ENCODE measurements around the gene PLEKHG1. TPM values are rescaled to one million over a fixed set of nuclear protein-coding genes. Genes with fewer than 3 reads are reported as not detected.

Gene PLEKHG1
- total RNA-seq, 1 donor from 2014 or later = 135 TPM

DNA sequence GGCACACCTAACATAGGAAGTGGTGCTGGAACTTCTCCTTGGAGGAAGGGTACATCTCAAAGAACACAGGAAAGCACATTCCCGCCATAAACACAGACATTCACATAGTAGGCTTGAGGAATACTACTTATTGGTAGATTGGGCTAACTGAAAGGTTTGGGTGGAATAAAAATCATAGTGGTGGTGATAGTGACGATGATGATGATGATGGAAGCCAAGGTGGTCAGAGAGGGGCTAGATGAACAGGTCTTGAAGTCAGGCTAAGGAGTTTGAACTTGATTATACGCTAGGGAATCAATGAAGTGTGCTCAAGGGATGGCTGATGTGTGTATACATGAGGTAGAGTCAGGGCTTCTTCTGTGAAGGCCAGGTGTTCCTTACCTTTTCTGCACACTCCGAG, 12.0 kb upstream of the PLEKHG1 start:
- H3K27me3 Mint-ChIP-seq (ENCODE audit: unreplicated experiment) = no peaks in the 10 kb centered on the region
- no peak overlapping the region for H3K4me3 Mint-ChIP-seq (ENCODE audit: unreplicated experiment)
- DNase-seq (ENCODE audit: low spot score) = no peak
- no peaks in the 10 kb centered on the region for H3K36me3 Mint-ChIP-seq (ENCODE audit: low read depth, unreplicated experiment)
- TF ChIP-seq, protein P1, sequence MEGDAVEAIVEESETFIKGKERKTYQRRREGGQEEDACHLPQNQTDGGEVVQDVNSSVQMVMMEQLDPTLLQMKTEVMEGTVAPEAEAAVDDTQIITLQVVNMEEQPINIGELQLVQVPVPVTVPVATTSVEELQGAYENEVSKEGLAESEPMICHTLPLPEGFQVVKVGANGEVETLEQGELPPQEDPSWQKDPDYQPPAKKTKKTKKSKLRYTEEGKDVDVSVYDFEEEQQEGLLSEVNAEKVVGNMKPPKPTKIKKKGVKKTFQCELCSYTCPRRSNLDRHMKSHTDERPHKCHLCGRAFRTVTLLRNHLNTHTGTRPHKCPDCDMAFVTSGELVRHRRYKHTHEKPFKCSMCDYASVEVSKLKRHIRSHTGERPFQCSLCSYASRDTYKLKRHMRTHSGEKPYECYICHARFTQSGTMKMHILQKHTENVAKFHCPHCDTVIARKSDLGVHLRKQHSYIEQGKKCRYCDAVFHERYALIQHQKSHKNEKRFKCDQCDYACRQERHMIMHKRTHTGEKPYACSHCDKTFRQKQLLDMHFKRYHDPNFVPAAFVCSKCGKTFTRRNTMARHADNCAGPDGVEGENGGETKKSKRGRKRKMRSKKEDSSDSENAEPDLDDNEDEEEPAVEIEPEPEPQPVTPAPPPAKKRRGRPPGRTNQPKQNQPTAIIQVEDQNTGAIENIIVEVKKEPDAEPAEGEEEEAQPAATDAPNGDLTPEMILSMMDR (IDR thresholded peaks at IDR 0.05; ENCODE audit: unreplicated experiment) = no peak
- H3K9me3 Mint-ChIP-seq (ENCODE audit: unreplicated experiment) = no peaks in the 10 kb centered on the region
- H3K4me1 Mint-ChIP-seq (ENCODE audit: unreplicated experiment) = no peaks in the 10 kb centered on the region
- no peak overlapping the region for H3K27ac Mint-ChIP-seq (ENCODE audit: unreplicated experiment)

DNA sequence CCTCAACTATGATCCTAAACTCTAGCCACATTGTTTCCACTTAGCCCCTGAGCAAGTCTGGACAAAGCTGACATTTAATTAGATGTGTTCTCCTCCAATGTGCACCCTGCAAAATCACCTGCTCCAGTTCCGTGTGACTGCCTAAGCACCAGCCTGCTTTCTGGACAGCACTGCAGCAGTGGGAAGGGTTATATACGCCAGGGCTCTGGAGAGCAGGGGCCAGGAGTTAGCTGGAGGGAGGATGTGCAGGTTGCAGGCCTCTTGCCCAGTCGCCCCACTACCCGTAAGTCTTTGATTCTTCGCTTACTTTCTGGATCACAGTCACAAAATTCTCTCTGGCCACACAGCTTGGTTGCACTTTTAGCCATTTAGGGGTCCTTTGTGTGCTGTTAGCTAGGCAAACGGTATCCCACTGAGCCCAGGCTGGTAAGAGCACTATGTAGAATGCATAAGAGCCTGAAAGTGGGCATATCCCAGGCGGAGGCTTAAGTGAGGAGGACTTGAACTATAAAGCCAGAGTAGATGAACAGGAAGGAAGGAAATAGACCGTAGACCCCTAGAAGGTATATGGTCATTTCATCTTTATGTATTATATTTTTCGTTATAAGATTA, 10.7 kb upstream of the PLEKHG1 start:
- H3K27ac Mint-ChIP-seq (ENCODE audit: unreplicated experiment) = no peak overlapping the region
- peaks cover 1% of the 10 kb centered on the region for H3K27me3 Mint-ChIP-seq (ENCODE audit: unreplicated experiment)
- no peaks in the 10 kb centered on the region for H3K36me3 Mint-ChIP-seq (ENCODE audit: low read depth, unreplicated experiment)
- TF ChIP-seq, protein P1 (IDR thresholded peaks at IDR 0.05; ENCODE audit: unreplicated experiment) = no peak
- H3K4me3 Mint-ChIP-seq (ENCODE audit: unreplicated experiment) = no peak overlapping the region
- H3K4me1 Mint-ChIP-seq (ENCODE audit: unreplicated experiment) = no peaks in the 10 kb centered on the region
- no peaks in the 10 kb centered on the region for H3K9me3 Mint-ChIP-seq (ENCODE audit: unreplicated experiment)
- DNase-seq (ENCODE audit: low spot score) = no peak

DNA sequence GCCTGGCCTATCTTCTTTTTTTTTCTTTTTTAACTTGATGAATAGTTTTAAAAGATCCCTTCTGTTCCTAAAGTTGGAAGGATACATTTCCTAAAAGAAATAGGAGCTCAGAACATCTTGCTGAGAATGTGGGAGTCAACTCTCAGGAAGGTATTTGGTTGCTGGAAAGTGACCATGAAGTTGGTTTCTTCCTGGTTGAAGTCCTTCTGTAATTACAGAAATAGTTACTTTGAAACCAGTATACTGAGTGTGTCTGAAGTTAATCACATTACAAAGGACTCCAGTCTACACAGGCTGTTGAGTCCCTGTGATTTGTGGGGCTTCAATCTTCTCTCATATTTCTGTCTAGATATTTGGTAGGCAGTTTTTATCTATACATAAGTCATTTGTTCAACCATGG, 9.8 kb upstream of the PLEKHG1 start:
- Mint-ChIP-seq H3K27me3 (ENCODE audit: unreplicated experiment) (peaks cover 1% of the 10 kb centered on the region), H3K27ac (ENCODE audit: unreplicated experiment) (no peak overlapping the region), H3K9me3 (ENCODE audit: unreplicated experiment) (no peaks in the 10 kb centered on the region), H3K4me3 (ENCODE audit: unreplicated experiment) (no peak overlapping the region), H3K36me3 (ENCODE audit: low read depth, unreplicated experiment) (no peaks in the 10 kb centered on the region), H3K4me1 (ENCODE audit: unreplicated experiment) (no peaks in the 10 kb centered on the region)
- TF ChIP-seq, protein P1 (IDR thresholded peaks at IDR 0.05; ENCODE audit: unreplicated experiment) = no peak
- no peak for DNase-seq (ENCODE audit: low spot score)

DNA sequence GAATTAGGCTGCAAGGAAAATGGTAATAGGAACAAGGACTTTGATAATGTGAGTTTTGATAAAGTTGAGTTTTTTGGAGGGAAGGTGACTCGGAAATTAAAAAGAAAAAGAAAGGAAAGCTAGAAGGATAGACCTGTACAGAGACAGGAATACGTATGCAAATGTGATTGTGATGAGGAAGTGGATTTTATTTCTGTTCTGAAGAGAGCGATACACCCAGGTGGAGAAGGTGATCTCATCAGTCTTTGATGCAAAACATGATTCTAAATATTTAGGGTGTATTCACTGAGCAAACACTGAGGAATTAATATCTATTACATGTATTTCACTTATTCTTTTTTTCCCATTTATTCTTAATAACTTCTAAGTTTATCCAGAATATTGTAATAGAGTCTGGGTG, 9.2 kb upstream of the PLEKHG1 start:
- no peak for DNase-seq (ENCODE audit: low spot score)
- TF ChIP-seq, protein P1 (IDR thresholded peaks at IDR 0.05; ENCODE audit: unreplicated experiment) = no peak
- Mint-ChIP-seq H3K4me1 (ENCODE audit: unreplicated experiment) (no peaks in the 10 kb centered on the region), H3K9me3 (ENCODE audit: unreplicated experiment) (no peaks in the 10 kb centered on the region), H3K36me3 (ENCODE audit: low read depth, unreplicated experiment) (no peaks in the 10 kb centered on the region), H3K27me3 (ENCODE audit: unreplicated experiment) (peaks cover 1% of the 10 kb centered on the region), H3K27ac (ENCODE audit: unreplicated experiment) (no peak overlapping the region), H3K4me3 (ENCODE audit: unreplicated experiment) (no peak overlapping the region)

DNA sequence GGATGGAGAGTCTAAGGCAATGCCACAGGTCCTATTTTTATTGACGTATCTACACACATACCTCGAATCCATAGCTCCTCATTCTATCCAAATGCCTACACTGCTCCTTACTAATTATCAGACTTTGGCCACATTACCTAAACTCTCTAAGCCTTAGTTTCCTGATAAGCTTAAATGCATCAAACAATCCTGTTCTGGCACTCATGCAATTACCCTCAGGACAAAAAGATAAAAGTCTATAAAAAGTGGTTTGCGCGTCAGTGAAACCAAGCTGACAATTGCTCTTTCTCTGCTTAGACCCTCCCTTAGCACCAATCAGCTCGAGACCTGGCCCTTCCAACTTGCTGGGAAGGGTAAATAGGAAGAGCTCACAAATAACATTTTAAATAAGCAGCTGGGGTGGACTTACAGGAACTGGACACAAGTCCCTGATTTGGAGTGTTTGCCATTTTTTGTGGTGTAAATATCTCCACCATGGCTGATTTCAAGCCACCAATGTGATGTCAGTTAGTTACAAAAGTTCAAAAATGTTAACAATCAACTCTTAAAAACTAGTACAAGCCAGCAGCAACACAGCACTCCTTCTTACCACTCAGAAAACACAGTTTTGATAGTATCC, 7.2 kb upstream of the PLEKHG1 start:
- Mint-ChIP-seq H3K36me3 (ENCODE audit: low read depth, unreplicated experiment) (no peaks in the 10 kb centered on the region), H3K4me1 (ENCODE audit: unreplicated experiment) (peaks cover 4% of the 10 kb centered on the region), H3K27me3 (ENCODE audit: unreplicated experiment) (peaks cover 1% of the 10 kb centered on the region), H3K4me3 (ENCODE audit: unreplicated experiment) (no peak overlapping the region), H3K27ac (ENCODE audit: unreplicated experiment) (no peak overlapping the region), H3K9me3 (ENCODE audit: unreplicated experiment) (no peaks in the 10 kb centered on the region)
- TF ChIP-seq, protein P1 (IDR thresholded peaks at IDR 0.05; ENCODE audit: unreplicated experiment) = no peak
- DNase-seq (ENCODE audit: low spot score) = no peak

Data from endothelial cell (in vitro differentiated cells).